ENCODE measurements around the gene SF3A2.

Gene SF3A2

DNA sequence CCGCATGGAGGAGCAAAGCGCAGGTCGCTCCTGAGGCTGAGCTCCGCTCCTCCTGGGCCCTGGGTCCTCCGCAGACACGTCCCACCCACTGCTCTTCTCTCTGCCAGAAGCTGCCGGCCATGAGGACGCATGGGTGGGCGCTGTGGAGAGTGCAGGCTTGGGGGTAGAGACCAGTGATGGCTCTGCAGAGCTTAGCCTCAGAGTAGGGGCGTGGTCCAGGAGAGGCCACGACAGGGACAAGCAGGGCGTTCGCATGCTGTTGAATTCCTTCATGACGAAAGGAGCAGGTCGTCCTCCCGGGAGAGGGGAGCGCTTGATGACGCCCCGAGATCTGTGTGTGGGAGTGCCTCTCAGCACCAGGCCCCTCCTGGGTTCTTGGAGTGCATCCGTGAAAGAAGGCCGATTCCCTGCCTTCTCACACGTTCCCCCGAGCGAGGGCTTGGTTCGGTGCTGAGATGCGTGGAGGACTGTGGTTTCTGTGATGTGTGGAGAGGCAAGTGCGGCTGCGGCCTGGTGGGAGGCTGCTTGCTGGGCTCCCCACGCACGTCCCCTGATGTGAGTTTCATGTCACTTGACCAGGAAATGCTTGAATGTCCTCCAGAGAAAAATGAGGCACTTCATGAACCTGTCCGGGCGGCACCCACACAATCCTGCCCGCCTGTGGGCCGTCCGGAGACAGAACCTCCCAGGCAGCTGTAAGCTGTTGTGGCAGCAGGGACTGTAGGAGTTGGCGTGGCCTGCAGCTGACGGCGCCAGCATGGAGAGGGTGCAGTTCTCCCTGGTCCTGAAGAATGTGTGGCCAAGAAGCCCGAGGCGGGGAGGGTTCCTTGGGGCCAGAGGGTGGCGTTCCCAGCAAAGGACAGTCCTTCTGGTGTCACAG is 4.5 kb downstream of the SF3A2 start:
- no peak for DNase-seq (ENCODE audit: low spot score)

GRCh38 chr19:2242092-2242537 is 5.5 kb downstream of the SF3A2 start:
- no peak for DNase-seq (ENCODE audit: low spot score)

GRCh38 chr19:2242816-2243215 is 6.2 kb downstream of the SF3A2 start:
- DNase-seq (ENCODE audit: low spot score) = no peak

DNA sequence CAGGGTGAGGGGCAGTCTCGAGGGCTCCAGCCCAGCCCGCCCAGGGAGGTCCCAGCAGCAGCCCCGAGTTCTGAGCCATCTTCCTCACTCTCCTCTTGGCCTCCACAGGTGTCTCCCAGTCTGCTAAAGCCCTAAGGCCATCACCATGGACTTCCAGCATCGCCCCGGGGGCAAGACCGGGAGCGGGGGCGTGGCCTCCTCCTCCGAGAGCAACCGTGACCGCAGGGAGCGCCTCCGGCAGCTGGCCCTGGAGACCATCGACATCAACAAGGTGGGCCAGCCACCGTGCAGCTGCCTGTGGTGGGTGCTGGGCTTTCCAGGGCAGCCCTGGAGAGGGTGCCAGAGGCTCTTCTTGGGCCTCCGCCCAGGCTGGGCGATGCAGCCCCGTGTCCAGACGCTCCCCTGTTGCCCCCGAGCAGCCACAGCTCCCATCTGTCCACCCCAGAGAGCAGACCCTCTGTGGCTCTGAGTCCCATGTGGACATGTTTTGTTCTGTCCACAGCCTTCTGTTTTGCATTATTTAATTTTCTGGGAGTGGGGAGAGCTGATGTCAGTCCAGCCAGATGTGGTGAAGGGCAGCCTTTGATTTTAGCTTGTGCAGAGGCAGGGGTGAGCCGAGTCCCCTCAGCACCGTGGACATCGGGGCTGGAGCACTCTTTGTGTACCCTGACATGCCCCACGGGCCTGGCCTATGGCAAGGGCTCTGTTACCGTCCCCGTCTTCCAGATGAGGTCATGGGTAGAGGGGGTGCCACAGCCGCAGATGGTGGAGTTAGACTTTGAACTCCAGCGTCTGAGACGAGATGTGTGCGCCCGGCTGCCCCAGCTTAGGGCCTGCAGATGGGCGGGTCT is 6.9 kb downstream of the SF3A2 start:
- DNase-seq (ENCODE audit: low spot score) = no peak

DNA sequence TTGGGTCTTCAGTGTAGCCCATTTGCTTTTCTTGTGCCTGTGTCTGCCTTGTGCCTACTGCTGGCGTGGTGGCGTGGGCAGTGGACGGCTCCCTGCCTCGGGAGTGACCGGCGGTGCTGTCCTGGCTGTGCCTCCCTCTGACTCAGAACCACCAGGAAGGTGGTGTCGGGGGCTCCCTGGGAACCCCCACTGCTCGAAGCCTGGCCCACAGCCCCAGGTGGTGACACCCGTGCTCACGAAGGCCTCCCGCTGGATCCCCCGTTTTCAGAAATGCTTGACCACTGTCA is 7.4 kb downstream of the SF3A2 start:
- DNase-seq (ENCODE audit: low spot score) = no peak

GRCh38 chr19:2244486-2244885 is 7.9 kb downstream of the SF3A2 start:
- no peak for DNase-seq (ENCODE audit: low spot score)

DNA sequence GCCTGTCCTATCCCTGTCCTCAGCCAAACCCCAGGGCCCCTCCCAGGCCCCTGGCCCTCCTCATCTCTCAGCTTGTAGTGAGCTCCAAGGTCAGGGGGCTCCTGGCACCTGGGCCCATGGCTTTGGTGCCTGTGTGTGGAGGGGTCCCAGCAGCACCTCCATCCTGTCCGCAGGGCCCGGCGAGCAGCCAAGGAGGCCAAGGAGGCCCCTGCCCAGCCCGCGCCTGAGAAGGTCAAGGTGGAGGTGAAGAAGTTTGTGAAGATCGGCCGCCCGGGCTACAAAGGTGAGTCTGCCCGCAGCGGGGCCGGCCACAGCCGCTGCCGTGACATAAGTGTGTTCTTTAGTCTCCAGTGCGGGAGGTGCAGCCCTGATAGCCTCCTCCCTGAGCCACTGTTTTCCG is 8.6 kb downstream of the SF3A2 start:
- DNase-seq (ENCODE audit: low spot score) = no peak

DNA sequence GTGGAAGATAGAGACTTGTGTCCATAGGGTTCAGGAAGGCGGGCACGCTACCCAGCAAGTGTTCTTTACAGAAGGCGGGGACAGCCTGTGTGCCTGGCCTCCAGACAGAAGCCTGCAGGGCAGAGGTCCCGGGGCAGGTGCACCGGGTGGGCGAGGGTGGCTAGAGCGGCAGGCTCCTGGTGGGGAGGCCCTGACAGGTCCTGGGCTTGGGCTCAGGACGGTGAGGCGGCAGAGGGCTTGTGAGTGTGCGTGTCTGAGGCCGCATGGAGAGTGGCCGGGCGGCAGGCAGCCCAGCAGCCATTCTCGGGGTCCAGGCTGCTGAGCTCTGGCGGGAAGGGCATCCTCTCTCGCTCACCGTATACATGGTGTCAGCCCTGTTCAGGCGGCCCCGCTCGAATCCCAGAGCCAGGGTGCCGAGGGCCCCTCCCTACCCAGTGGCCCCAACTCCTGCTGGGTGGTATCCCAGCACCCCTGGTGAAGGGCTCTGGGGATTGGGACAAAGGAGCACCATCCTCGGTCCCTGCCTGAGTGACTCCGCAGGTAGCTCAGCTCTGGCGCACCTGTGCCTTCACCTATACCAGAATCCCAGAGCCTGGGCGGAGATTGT is 9.5 kb downstream of the SF3A2 start:
- no peak for DNase-seq (ENCODE audit: low spot score)

- DNase-seq (ENCODE audit: low spot score) = no peak
Observed at GRCh38 chr19:2246801-2247361, 10.3 kb downstream of the SF3A2 start.

GRCh38 chr19:2247433-2248101 is 10.9 kb downstream of the SF3A2 start:
- DNase-seq (ENCODE audit: low spot score) = no peak

DNA sequence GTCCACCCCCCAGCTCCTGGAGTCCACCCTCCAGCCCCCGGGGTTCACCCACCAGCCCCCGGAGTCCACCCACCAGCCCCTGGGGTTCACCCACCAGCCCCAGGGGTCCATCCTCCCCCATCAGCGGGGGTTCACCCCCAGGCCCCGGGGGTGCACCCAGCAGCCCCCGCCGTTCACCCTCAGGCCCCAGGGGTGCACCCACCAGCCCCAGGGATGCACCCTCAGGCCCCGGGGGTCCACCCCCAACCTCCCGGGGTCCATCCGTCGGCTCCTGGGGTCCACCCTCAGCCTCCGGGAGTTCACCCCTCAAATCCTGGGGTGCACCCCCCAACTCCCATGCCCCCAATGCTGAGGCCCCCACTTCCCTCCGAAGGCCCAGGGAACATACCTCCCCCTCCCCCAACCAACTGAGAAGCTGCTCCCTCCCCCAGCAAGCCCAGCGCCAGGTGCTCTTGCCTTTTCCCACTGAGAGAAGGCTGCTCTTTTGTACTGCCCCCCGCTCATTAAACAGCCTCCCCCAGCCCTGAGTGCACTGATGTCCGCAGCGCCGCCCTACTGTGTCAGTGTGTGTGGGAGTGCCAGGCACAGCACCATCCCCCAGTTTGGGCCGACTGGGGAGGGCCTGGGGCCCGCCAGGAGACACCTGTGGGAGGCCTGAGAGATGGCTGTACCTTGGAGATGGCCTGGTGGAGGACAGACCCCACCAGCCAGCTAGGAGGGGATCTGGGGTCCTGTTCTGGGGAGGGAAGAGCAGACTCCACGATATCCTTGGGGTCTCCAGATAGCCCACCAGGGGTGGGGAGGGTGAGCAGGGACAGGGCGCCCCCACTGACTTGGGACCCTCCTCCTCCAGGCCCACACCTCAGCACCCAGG is 11.7 kb downstream of the SF3A2 start:
- DNase-seq (ENCODE audit: low spot score) = no peak

GRCh38 chr19:2249010-2249866 is 12.6 kb downstream of the SF3A2 start, which contains the start of gene AMH:
Gene AMH, plus strand, starts transcription at chr19:2249323. Its CDS starts 10 bp downstream, at chr19:2249333.
- DNase-seq (ENCODE audit: low spot score) = no peak

- DNase-seq (ENCODE audit: low spot score) = no peak
Observed at GRCh38 chr19:2249880-2250765, 13.5 kb downstream of the SF3A2 start.

DNA sequence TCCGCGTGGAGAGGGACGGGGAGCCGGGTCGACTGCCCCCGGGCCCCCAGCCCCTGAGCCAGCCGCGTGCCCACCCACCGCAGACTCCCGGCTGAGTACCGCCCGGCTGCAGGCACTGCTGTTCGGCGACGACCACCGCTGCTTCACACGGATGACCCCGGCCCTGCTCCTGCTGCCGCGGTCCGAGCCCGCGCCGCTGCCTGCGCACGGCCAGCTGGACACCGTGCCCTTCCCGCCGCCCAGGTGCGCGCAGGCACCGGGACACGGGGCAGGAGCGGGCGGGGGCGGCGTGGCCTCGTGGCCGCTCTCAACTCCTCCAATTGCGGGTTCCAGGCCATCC is 14.1 kb downstream of the SF3A2 start:
- DNase-seq (ENCODE audit: low spot score) = no peak

- no peak for DNase-seq (ENCODE audit: low spot score)
Observed at GRCh38 chr19:2251106-2252054, 14.8 kb downstream of the SF3A2 start.

DNA sequence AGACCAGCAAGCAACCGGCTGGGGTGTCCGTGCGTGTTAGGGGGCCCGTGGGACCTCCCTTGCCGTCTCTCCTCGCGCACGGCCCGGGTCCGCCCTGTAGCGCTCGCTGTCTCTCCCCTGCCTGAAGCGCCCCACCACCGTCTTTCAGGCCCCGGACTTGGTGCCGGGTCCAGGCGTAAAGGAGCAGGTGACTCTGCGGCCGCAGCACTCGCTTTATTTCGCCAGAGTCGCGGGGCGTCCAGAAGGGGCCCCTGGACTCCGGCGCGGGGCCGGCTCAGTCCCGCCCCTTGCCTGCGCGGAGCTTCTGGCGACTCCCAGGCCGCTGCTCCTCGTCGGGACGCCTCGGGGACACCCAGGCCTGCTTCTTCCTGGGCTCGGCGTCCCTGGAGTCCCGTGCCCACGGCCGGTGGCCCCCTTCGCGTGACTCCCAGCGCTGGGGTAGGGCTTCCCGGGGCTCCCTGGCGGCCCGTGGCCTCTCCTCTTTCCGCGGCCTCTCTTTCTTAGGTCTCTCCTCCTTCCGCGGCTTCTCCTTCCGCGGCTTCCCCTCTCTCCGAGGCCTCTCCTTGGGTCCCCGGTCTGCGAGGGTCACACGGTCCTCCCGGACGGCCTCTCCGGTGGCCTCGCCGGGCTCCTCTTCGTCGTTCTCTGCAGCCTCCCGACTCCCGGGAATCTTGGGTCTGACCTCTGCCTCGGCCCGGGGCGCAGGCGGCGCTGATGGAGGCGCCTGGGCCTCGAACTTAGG is 15.6 kb downstream of the SF3A2 start:
- no peak for DNase-seq (ENCODE audit: low spot score)

DNA sequence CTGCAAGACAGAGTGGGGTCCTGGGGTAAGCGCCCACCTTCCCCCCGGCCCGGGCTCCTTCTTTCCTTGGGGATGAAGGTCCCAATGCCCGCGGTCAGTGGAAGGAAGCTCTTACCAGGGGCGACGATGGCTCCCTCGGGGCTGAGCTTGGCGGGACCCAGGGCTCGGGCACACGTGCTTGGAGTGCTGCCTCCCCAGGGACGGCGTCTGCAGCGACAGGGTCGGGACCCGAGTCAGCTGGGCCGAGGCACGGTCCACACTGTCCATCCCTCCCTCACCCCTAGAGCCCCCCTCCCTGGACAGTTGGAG is 16.1 kb downstream of the SF3A2 start:
- no peak for DNase-seq (ENCODE audit: low spot score)

All from HuH-7 (cell line).